Small intestine (tissue), 7 donors: ENCODE data around the gene CST8. TPM values are rescaled to one million over a fixed set of nuclear protein-coding genes. Genes with fewer than 3 reads are reported as not detected.
"Not testable (repeated sequence)": the region's sequence is repeated elsewhere in the genome, so short reads cannot be mapped to it uniquely, and the experiment has no call there.

Experiments used
- DNase-seq, 2 donors: peaks; one replicate each; pipeline versions ENCODE4 v3.0.0 to v3.0.0-alpha.2; 2013
- FAIRE-seq: peaks from 2 replicates; lab custom pipeline; 2012; peaks lifted over from hg19 to GRCh38; lab: Jason Lieb, UNC
- H3K27ac ChIP-seq, 3 donors: one replicate each; pipeline ENCODE4 v1.5.1; 2013; ENCODE audit warnings: low read length in 2 of 3, mild to moderate bottlenecking in 2 of 3, control low read depth in 1 of 3, inconsistent platforms in 1 of 3, low read depth in 1 of 3, moderate library complexity in 1 of 3
- H3K27me3 ChIP-seq, 3 donors: one replicate each; pipeline ENCODE4 v1.6.1; 2013; ENCODE audit warnings: low read length in 3 of 3, inconsistent platforms in 1 of 3; ENCODE audit not compliant: control insufficient read depth in 3 of 3, insufficient read depth in 3 of 3
- H3K36me3 ChIP-seq, 3 donors: one replicate each; pipeline ENCODE4 v1.6.1; 2013; ENCODE audit warnings: low read length in 3 of 3, inconsistent platforms in 1 of 3, low read depth in 1 of 3, mild to moderate bottlenecking in 1 of 3, moderate library complexity in 1 of 3; ENCODE audit not compliant: control insufficient read depth in 3 of 3, insufficient read depth in 2 of 3
- H3K4me1 ChIP-seq, 3 donors: one replicate each; pipeline ENCODE4 v1.6.1; 2013; ENCODE audit warnings: low read length in 2 of 3, inconsistent platforms in 1 of 3, low read depth in 1 of 3, mild to moderate bottlenecking in 1 of 3, moderate library complexity in 1 of 3; ENCODE audit not compliant: control insufficient read depth in 3 of 3, insufficient read depth in 2 of 3
- H3K4me3 ChIP-seq, 3 donors: one replicate each; pipeline ENCODE4 v1.5.1; 2013; ENCODE audit warnings: low read length in 3 of 3, control low read depth in 1 of 3, inconsistent platforms in 1 of 3, low read depth in 1 of 3, mild to moderate bottlenecking in 1 of 3, moderate library complexity in 1 of 3
- H3K9me3 ChIP-seq, 2 donors: one replicate each; pipeline ENCODE4 v1.6.1; 2013; ENCODE audit warnings: low read depth in 1 of 2, low read length in 1 of 2; ENCODE audit not compliant: control insufficient read depth in 2 of 2, insufficient read depth in 1 of 2
- WGBS, 3 donors: extraction: QIAGEN DNeasy Blood & Tissue Kit; methylation state at CpG; one replicate each; pipeline ENCODE4 v1.1.7; 2013; 5-methylcytosine and 5-hydroxymethylcytosine counted together
- polyA plus RNA-seq, 4 donors: library from polyadenylated mRNA; stranded (reverse) in 3 of 4; unstranded in 1 of 4; fragments of 200-250 nt in 3 of 4; fragments of 120-200 nt in 1 of 4; gene quantifications; one replicate each; pipeline versions ENCODE4 v1.2.1 to v1.2.3, GENCODE V29; 2013
- donor health status: healthy with polysubstance abuse.
- donor health status: control.
- donor health status: control.
- donor health status: Bipolar disorder and iron deficiency.
- donor health status: healthy.

Gene CST8
- polyA plus RNA-seq, 4 donors = not detected

DNA sequence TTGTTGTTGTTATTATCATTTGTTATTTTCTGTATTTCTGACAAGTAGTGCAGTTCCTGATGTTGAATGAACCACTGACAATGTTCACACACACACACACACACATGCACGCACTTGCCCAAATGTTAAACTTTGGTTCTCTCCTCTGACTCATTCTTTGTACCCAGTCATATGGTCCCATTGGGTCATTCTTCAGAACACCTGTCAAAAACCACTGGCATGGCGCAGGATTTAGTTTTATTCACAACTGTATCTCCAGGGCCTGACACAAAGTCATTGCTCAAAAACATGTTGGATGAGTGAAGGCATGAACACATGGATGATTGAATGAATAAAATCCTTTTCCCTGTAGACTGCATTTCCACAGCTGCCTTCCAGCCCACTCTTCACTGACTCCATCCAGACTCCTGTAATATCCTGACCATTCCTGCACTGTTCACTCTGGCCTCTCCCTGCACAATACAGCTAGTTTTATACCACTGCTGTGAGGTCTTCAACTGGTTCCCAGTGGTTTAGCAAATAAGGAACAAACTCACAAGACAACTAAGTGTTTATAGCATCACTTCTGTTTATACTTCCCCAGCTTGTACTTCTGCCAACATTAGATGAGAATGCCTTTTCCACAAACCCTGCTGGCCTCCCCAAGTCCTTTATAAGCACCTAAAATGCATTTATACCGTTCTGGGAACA, 31.3 kb upstream of the CST8 start:
- no peak for FAIRE-seq
- DNase-seq = no peak
- Histone ChIP-seq H3K4me1 (no peaks in the 10 kb centered on the region), H3K27me3 (no peaks in the 10 kb centered on the region), H3K4me3 (no peak overlapping the region), H3K9me3 (peaks cover 0 to 2% of the 10 kb centered on the region in 2 donors), H3K36me3 (no peaks in the 10 kb centered on the region), H3K27ac (no peak overlapping the region)
- 41 to 69% (median 60%) methylated on average over 3 of the region's 3 CpGs for whole genome bisulfite sequencing, 3 donors

DNA sequence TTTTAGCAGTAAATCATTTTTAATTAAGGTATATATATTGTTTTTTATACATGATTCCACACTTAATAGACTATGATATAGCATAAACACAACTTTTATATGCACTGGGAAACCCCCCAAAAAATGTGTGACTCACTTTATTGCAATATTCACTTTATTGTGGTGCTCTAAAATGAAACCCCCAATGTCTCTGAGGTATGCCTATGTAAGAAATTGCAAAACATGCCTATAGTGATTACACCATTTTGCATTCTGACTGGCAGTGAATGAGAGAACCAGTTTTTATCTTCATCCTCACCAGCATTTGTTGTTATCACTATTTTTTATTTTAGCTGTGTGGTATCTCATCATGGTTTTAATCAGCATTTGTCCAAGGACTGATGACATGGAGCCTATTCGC, 29.7 kb upstream of the CST8 start:
- Histone ChIP-seq H3K36me3 (no peaks in the 10 kb centered on the region), H3K4me1 (no peaks in the 10 kb centered on the region), H3K4me3 (no peak overlapping the region), H3K27ac (no peak overlapping the region), H3K9me3 (peaks cover 0 to 10% of the 10 kb centered on the region in 2 donors), H3K27me3 (no peaks in the 10 kb centered on the region)
- no peak for FAIRE-seq
- DNase-seq = no peak
- 46 to 91% (median 76%) methylated on average over 1 of the region's 1 CpG for WGBS, 3 donors

DNA sequence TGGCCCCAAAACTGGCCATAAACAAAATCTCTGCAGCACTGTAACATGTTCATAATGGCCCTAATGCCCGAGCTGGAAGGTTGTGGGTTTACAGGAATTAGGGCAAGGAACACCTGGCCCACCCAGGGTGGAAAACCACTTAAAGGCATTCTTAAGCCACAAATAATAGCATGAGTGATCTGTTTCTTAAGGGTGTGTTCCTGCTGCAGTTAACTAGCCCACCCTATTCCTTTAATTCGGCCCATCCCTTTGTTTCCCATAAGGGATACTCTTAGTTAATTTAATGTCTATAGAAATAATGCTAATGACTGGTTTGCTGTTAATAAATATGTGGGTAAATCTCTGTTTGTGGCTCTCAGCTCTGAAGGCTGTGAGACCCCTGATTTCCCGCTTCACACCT, 24.0 kb upstream of the CST8 start:
- DNase-seq, H3K36me3 ChIP-seq, H3K27me3 ChIP-seq, FAIRE-seq, H3K4me1 ChIP-seq, H3K27ac ChIP-seq, H3K4me3 ChIP-seq: not testable (repeated sequence)
- WGBS, 3 donors = 74 to 85% (median 84%) methylated on average over 3 of the region's 3 CpGs
- peaks cover 0 to 17% of the 10 kb centered on the region in 2 donors for H3K9me3 ChIP-seq

DNA sequence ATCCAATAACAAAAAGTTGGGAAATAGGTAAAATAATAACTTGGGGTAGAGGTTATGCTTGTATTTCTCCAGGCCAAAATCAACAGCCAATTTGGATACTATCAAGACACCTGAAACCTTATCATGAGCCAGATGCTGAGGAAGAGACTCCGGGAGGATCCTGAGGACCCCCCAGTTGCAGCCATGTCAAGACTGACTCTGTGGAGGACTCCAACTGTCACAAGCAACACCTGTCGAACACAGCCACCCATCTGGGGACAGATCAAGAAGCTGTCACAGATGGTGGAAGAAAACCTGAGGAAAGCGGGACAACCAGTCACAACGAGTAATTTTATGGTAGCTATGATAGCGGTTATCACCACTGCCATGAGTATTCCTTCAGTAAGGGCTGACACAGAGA, 18.6 kb upstream of the CST8 start:
- H3K27ac ChIP-seq, H3K27me3 ChIP-seq, FAIRE-seq, H3K36me3 ChIP-seq, DNase-seq, H3K4me1 ChIP-seq, H3K9me3 ChIP-seq, H3K4me3 ChIP-seq: not testable (repeated sequence)
- WGBS, 3 donors = 41 to 74% (median 61%) methylated on average over 5 of the region's 5 CpGs

DNA sequence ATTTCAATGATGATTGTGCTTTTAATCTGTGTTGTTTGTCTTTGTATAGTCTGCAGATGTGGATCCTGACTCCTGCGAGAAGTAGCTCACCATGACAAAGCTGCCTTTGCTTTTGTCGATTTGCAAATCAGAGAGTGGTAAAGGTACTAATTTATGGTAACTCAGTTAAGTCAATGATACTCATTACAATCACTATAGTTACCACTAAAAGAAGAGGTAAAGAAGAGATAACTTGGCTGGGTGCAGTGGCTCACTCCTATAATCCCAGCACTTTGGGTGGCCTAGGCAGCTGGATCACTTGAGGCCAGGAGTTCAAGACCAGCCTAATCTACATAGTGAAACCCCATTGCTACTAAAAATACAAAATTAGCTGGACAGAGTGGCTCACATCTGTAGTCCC, 17.6 kb upstream of the CST8 start:
- not testable (repeated sequence) for H3K27me3 ChIP-seq, FAIRE-seq, H3K9me3 ChIP-seq, H3K4me3 ChIP-seq, H3K36me3 ChIP-seq, H3K4me1 ChIP-seq, DNase-seq, H3K27ac ChIP-seq
- WGBS, 3 donors = 23 to 60% (median 36%) methylated on average over 2 of the region's 2 CpGs

DNA sequence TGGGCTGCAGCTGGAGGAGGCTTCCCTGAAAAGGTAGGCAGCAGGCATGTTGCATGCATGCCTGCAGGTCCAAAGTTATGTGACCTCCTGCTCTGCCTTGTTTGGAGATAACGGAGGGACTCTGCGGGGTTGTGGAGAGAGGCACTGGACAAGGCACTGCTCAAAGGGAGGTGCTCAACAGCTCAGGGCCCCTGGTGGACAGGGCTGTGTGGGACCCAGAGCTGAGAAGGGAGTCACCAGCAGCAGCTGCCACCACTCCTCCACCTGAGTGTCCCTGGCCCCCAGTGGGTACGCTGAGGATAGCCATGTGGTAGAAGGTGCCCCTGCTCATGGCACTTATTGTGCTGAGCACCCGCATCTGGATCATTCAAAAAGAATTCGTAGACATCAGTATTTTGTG, 15.5 kb upstream of the CST8 start:
- Histone ChIP-seq H3K27me3 (no peaks in the 10 kb centered on the region), H3K27ac (no peak overlapping the region), H3K4me1 (no peaks in the 10 kb centered on the region), H3K36me3 (no peaks in the 10 kb centered on the region), H3K4me3 (no peak overlapping the region), H3K9me3 (no peaks in the 10 kb centered on the region)
- DNase-seq = no peak
- no peak for FAIRE-seq
- 81 to 88% (median 85%) methylated on average over 5 of the region's 5 CpGs for WGBS, 3 donors

DNA sequence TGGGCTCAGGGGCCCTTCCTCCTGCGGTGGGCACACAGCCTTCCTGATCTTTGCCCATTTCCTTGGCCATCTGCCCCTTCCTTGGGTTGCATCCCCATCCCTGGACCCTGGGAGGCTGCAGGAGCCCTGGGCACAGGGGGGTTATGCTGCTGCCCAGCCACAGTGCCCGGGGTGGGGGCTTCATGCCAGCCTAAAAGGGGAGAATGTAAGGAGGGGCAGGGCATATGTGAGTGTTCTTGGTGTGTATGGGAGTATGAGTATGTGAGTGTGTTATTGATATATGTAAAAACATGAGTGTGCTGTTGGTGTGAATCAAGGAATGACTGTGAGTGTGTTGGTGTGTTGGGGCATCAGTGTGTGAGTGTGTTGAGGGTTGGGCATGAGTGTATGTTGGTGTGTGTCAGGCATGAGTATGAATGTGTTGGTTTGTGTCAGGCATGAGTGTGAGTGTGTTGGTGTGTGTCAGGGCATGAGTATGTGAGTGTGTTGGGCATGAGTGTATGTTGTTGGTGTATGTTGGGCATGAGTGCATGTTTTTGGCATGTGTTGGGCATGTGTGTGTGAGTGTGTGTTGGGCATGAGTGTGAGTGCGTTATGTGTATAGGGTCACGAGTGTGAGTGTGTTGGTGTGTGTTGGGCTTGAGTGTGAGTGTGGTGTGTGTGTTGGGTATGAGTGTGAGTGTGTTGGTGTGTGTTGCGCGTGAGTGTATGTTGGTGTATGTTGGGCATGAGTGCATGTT, 14.7 kb upstream of the CST8 start:
- Histone ChIP-seq H3K27ac (no peak overlapping the region), H3K9me3 (no peaks in the 10 kb centered on the region), H3K36me3 (no peaks in the 10 kb centered on the region), H3K4me3 (no peak overlapping the region), H3K4me1 (no peaks in the 10 kb centered on the region), H3K27me3 (no peaks in the 10 kb centered on the region)
- DNase-seq = no peak
- 67 to 78% (median 69%) methylated on average over 6 of the region's 6 CpGs for WGBS, 3 donors
- no peak for FAIRE-seq

DNA sequence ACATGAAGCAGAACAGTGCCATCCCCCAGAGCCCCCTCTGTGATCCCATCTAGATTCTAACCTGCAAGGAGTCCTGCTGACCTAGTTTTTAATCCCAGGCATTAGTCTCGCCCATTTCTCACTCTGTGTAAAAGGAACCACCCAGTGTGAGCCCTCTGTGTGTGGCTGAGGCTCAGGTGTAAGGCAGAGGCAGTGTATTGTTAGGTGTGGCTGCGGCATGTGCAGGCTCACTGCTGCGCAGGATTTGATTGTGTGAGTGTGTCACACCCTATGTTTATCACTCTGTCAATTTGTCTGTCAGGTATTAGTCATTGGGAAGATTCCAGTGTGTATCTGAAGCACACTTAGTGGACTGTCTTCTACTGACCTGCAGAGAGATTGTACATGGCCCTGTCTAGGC, 13.7 kb upstream of the CST8 start:
- Histone ChIP-seq H3K9me3 (no peaks in the 10 kb centered on the region), H3K27ac (no peak overlapping the region), H3K4me1 (no peaks in the 10 kb centered on the region), H3K36me3 (no peaks in the 10 kb centered on the region), H3K27me3 (no peaks in the 10 kb centered on the region), H3K4me3 (no peak overlapping the region)
- WGBS, 3 donors = 67 to 74% (median 72%) methylated on average over 3 of the region's 3 CpGs
- FAIRE-seq (no peak), DNase-seq (no peak)
